ENCODE data around the gene ZMYND11.

DNA sequence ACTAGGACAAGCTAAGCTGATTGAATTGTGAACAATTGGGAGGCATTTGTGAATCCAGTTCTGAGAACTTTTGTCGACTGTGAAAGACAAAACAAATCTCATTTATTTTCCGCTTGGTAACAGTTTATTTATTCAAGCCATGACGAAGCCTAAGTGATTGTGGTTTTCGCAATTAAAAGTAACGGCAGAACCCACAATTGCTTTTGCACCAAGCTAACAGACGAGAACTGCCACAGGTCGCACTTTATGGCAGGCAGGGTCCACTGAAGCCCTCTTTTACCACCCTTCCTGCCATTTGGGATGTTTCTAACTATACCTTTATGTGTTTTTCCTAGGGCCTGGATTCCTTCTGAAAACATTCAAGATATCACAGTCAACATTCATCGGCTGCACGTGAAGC lies 111.2 kb downstream of the ZMYND11 start:
- no peak for TF ChIP-seq POLR2AphosphoS5 (IDR thresholded peaks at IDR 0.05; ENCODE audit: low read depth, low read length)
- TF ChIP-seq, protein P1, sequence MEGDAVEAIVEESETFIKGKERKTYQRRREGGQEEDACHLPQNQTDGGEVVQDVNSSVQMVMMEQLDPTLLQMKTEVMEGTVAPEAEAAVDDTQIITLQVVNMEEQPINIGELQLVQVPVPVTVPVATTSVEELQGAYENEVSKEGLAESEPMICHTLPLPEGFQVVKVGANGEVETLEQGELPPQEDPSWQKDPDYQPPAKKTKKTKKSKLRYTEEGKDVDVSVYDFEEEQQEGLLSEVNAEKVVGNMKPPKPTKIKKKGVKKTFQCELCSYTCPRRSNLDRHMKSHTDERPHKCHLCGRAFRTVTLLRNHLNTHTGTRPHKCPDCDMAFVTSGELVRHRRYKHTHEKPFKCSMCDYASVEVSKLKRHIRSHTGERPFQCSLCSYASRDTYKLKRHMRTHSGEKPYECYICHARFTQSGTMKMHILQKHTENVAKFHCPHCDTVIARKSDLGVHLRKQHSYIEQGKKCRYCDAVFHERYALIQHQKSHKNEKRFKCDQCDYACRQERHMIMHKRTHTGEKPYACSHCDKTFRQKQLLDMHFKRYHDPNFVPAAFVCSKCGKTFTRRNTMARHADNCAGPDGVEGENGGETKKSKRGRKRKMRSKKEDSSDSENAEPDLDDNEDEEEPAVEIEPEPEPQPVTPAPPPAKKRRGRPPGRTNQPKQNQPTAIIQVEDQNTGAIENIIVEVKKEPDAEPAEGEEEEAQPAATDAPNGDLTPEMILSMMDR (IDR thresholded peaks at IDR 0.05) = no peak

Measured in Panc1 (cell line).